K562 (cell line): ENCODE results near the gene NAE1. TPM values are rescaled to one million over a fixed set of nuclear protein-coding genes. Genes with fewer than 3 reads are reported as not detected.

Experiments used
- CBX3 ChIP-seq, 2 experiments: IDR thresholded peaks; 1 replicate in 1 of 2; 2 replicates in 1 of 2; pipeline ENCODE4 v1.6.1; 2012; ENCODE audit warnings: inconsistent platforms in 2 of 2, low read length in 2 of 2, borderline replicate concordance in 1 of 2, control low read depth in 1 of 2
- GATAD2A ChIP-seq: fragments of 450-650 bp; IDR thresholded peaks from 2 replicates; pipeline ENCODE4 v1.6.1; 2017
- GATAD2B ChIP-seq: fragments of 450-650 bp; IDR thresholded peaks from 2 replicates; pipeline ENCODE4 v1.6.1; 2017; ENCODE audit warnings: mild to moderate bottlenecking, borderline replicate concordance
- HNRNPK ChIP-seq: fragments of 200-400 bp; formaldehyde crosslinking; IDR thresholded peaks from one replicate; pipeline ENCODE4 v1.6.1; 2018; ENCODE audit warnings: mild to moderate bottlenecking, low read depth, low read length; ENCODE audit not compliant: poor library complexity, severe bottlenecking
- HNRNPLL ChIP-seq: fragments of 200-400 bp; formaldehyde crosslinking; IDR thresholded peaks from 2 replicates; pipeline ENCODE4 v1.6.1; 2017; ENCODE audit warnings: low read length, low read depth, mild to moderate bottlenecking; ENCODE audit not compliant: poor library complexity, severe bottlenecking
- JUNB ChIP-seq: fragments of 450-650 bp; formaldehyde crosslinking; conservative IDR thresholded peaks from 2 replicates; pipeline ENCODE4 v1.4.0; 2020; ENCODE audit warnings: mild to moderate bottlenecking
- KAT7 ChIP-seq: sonication (generic); formaldehyde crosslinking; IDR thresholded peaks from 2 replicates; pipeline ENCODE4 v1.8.0; 2022; ENCODE audit warnings: missing genetic modification reagents, mild to moderate bottlenecking, borderline replicate concordance
- NBN ChIP-seq: fragments of 450-650 bp; IDR thresholded peaks from 2 replicates; pipeline ENCODE4 v1.6.1; 2016; ENCODE audit warnings: low read depth, mild to moderate bottlenecking
- NCOA4 ChIP-seq: fragments of 450-650 bp; IDR thresholded peaks from 2 replicates; pipeline ENCODE4 v1.6.1; 2018; ENCODE audit warnings: mild to moderate bottlenecking; ENCODE audit not compliant: partially characterized antibody
- PCBP2 ChIP-seq: fragments of 200-400 bp; formaldehyde crosslinking; IDR thresholded peaks from 2 replicates; pipeline ENCODE4 v1.6.1; 2018; ENCODE audit warnings: low read length, low read depth, mild to moderate bottlenecking, moderate library complexity; ENCODE audit not compliant: poor library complexity, severe bottlenecking
- PHB2 ChIP-seq: fragments of 450-650 bp; IDR thresholded peaks from 2 replicates; pipeline ENCODE4 v1.6.1; 2017; ENCODE audit warnings: low read depth
- PURB ChIP-seq: sonication (generic); formaldehyde crosslinking; IDR thresholded peaks from 2 replicates; pipeline ENCODE4 v1.9.0; 2021; ENCODE audit warnings: low read depth, mild to moderate bottlenecking, missing genetic modification reagents
- RBM34 ChIP-seq: fragments of 200-400 bp; formaldehyde crosslinking; IDR thresholded peaks from 2 replicates; pipeline ENCODE4 v1.6.1; 2018; ENCODE audit warnings: low read length, borderline replicate concordance; ENCODE audit not compliant: insufficient read depth
- SMC3 ChIP-seq: conservative IDR thresholded peaks from 2 replicates; pipeline ENCODE4 v1.6.1; 2011; ENCODE audit warnings: low read depth, low read length, improper control_type of control experiment; ENCODE audit not compliant: insufficient read depth
- TEAD4 ChIP-seq, 2 experiments: sonication (generic) in 1 of 2; formaldehyde crosslinking in 1 of 2; IDR thresholded peaks; 2 replicates each; pipeline versions ENCODE4 v1.6.1 to v1.8.0; 2012 to 2022; ENCODE audit warnings: borderline replicate concordance in 1 of 2, inconsistent platforms in 1 of 2, low read length in 1 of 2, mild to moderate bottlenecking in 1 of 2, missing genetic modification reagents in 1 of 2
- TRIM28 ChIP-seq: fragments of 450-650 bp; IDR thresholded peaks from 2 replicates; pipeline ENCODE4 v1.6.1; 2017
- ZNF212 ChIP-seq: fragments of 450-650 bp; formaldehyde crosslinking; IDR thresholded peaks from 2 replicates; pipeline ENCODE4 v1.4.0; 2020; ENCODE audit warnings: mild to moderate bottlenecking
- ZNF395 ChIP-seq: fragments of 200-800 bp; sonication (Bioruptor generic); IDR thresholded peaks from 2 replicates; pipeline ENCODE4 v1.6.1; 2017; ENCODE audit warnings: missing genetic modification characterization, missing compliant biosample characterization
- ZNF507 ChIP-seq: conservative IDR thresholded peaks from 2 replicates; pipeline ENCODE4 v1.6.1; 2017; ENCODE audit warnings: missing genetic modification characterization, missing compliant biosample characterization
- ZNF561 ChIP-seq: fragments of 450-650 bp; formaldehyde crosslinking; conservative IDR thresholded peaks from 2 replicates; pipeline ENCODE4 v1.4.0; 2020; ENCODE audit warnings: mild to moderate bottlenecking, moderate library complexity
- ZSCAN32 ChIP-seq: fragments of 450-650 bp; formaldehyde crosslinking; IDR thresholded peaks from 2 replicates; pipeline ENCODE4 v1.4.0; 2020; ENCODE audit warnings: mild to moderate bottlenecking, moderate library complexity
- polyA plus RNA-seq, 8 experiments: library from polyadenylated mRNA; depleted of rRNA in 4 of 8; stranded (reverse) in 5 of 8; unstranded in 3 of 8; fragments of >200 nt; fragmentation: Nextera tagmentation in 2 of 8; fragmentation: Illumina TruSeq in 1 of 8; extraction: Ambion mirVana in 2 of 8; extraction: Trizol in 1 of 8; gene quantifications; 2 replicates each; pipeline versions ENCODE4 v1.2.1 to v1.2.3, GENCODE V29; 2011 to 2014; ENCODE audit warnings: inconsistent platforms in 1 of 8, missing spikeins in 1 of 8
- total RNA-seq, 7 experiments: library from RNA; depleted of rRNA in 6 of 7; stranded (reverse); fragments of >200 nt in 6 of 7; fragmentation: Illumina TruSeq in 2 of 7; extraction: Trizol in 2 of 7; gene quantifications; 2 replicates each; pipeline versions ENCODE4 v1.2.1 to v1.2.3, GENCODE V29; 2011 to 2021; ENCODE audit warnings: low replicate concordance in 1 of 7
- TF ChIP-seq, protein P1 (sequence below): fragments of 250-450 bp; sonication (Bioruptor Pico); IDR thresholded peaks from 2 replicates; pipeline ENCODE4 v1.5.0; 2021
- TF ChIP-seq, protein P2 (sequence below): IDR thresholded peaks from 2 replicates; pipeline ENCODE4 v1.6.1; 2011; ENCODE audit not compliant: insufficient read length; ENCODE audit errors: extremely low read depth

NAE1 gene
- total and polyA plus RNA-seq, 9 of the 15 experiments (the other 6 are each of a cell fraction or from before 2014, with no cell fraction given), result 165 to 294 (median 230) TPM

GRCh38 chr16:66872943-66873684 lies 42.3 kb upstream of the NAE1 start (continued):
- peak; percentile 68 for TF ChIP-seq ZNF395 (CRISPR knock-in tag)
- no peak for TF ChIP-seq NCOA4
- TF ChIP-seq KAT7, result no peak
- TF ChIP-seq PCBP2, result peak; percentile 95
- TF ChIP-seq GATAD2B, result no peak
- TF ChIP-seq PHB2, result no peak
- TF ChIP-seq HNRNPK, result no peak
- peak in 1 of 2 experiments; percentile 89; a peak in 1 of 3 replicates for TF ChIP-seq CBX3 (IDR thresholded peaks at IDR 0.05; ENCODE audit: borderline replicate concordance in 1 of 2, low read length in 2 of 2)
- peak; percentile 76 for TF ChIP-seq SMC3
- TF ChIP-seq GATAD2A, result 0 out of 2 replicates have a peak, but pooled peaks have one; percentile 75
- no peak for TF ChIP-seq ZSCAN32
- TF ChIP-seq, protein P1, sequence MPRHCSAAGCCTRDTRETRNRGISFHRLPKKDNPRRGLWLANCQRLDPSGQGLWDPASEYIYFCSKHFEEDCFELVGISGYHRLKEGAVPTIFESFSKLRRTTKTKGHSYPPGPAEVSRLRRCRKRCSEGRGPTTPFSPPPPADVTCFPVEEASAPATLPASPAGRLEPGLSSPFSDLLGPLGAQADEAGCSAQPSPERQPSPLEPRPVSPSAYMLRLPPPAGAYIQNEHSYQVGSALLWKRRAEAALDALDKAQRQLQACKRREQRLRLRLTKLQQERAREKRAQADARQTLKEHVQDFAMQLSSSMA (CRISPR knock-in tag), result no peak
- no peak for TF ChIP-seq ZNF507
- TF ChIP-seq JUNB, result no peak
- TF ChIP-seq RBM34, result no peak
- TF ChIP-seq TRIM28, result no peak
- TF ChIP-seq PURB (CRISPR knock-in tag), result no peak
- TF ChIP-seq, protein P2, sequence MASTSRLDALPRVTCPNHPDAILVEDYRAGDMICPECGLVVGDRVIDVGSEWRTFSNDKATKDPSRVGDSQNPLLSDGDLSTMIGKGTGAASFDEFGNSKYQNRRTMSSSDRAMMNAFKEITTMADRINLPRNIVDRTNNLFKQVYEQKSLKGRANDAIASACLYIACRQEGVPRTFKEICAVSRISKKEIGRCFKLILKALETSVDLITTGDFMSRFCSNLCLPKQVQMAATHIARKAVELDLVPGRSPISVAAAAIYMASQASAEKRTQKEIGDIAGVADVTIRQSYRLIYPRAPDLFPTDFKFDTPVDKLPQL, result no peak
- peak; percentile 36 for TF ChIP-seq HNRNPLL
- TF ChIP-seq TEAD4 (IDR thresholded peaks at IDR 0.05; ENCODE audit: low read length), result no peak; the same call in 1 of the 2 replicates
- TF ChIP-seq TEAD4 (CRISPR knock-in tag; IDR thresholded peaks at IDR 0.05; ENCODE audit: borderline replicate concordance), result no peak
- no peak for TF ChIP-seq ZNF561 (CRISPR knock-in tag)
- peak; percentile 88 for TF ChIP-seq NBN
- TF ChIP-seq ZNF212 (CRISPR knock-in tag), result no peak
